ENCODE data around the gene FAM120A.

The FAM120A gene

GRCh38 chr9:93594041-93594756 lies 142.7 kb downstream of the FAM120A start:
- DNase-seq (ENCODE audit: low read depth), result no peak

GRCh38 chr9:93595461-93595860 lies 144.0 kb downstream of the FAM120A start:
- DNase-seq (ENCODE audit: low read depth), result no peak

- DNase-seq (ENCODE audit: low read depth), result no peak
These were observed 144.4 kb downstream of the FAM120A start for GRCh38 chr9:93595861-93596365.

- no peak for DNase-seq (ENCODE audit: low read depth)
These were observed 144.9 kb downstream of the FAM120A start for GRCh38 chr9:93596399-93596798.

GRCh38 chr9:93597142-93597706 lies 145.7 kb downstream of the FAM120A start:
- DNase-seq (ENCODE audit: low read depth), result no peak

- DNase-seq (ENCODE audit: low read depth), result no peak
These were observed 146.6 kb downstream of the FAM120A start for GRCh38 chr9:93597871-93598646.

GRCh38 chr9:93598647-93599241 lies 147.3 kb downstream of the FAM120A start:
- no peak for DNase-seq (ENCODE audit: low read depth)

- DNase-seq (ENCODE audit: low read depth), result no peak
These were observed 148.3 kb downstream of the FAM120A start for GRCh38 chr9:93599571-93600403.

GRCh38 chr9:93600504-93600903 lies 149.0 kb downstream of the FAM120A start:
- no peak for DNase-seq (ENCODE audit: low read depth)

GRCh38 chr9:93601063-93601462 lies 149.6 kb downstream of the FAM120A start:
- no peak for DNase-seq (ENCODE audit: low read depth)

GRCh38 chr9:93601666-93602065 lies 150.2 kb downstream of the FAM120A start:
- no peak for DNase-seq (ENCODE audit: low read depth)

- no peak for DNase-seq (ENCODE audit: low read depth)
These were observed 151.5 kb downstream of the FAM120A start for GRCh38 chr9:93603011-93603410.

GRCh38 chr9:93603906-93604326 lies 152.4 kb downstream of the FAM120A start:
- DNase-seq (ENCODE audit: low read depth), result no peak

- DNase-seq (ENCODE audit: low read depth), result no peak
These were observed 154.7 kb downstream of the FAM120A start for GRCh38 chr9:93606187-93606586.

- DNase-seq (ENCODE audit: low read depth), result no peak
These were observed 158.7 kb downstream of the FAM120A start for GRCh38 chr9:93610206-93610605.

- no peak for DNase-seq (ENCODE audit: low read depth)
These were observed 160.7 kb downstream of the FAM120A start for GRCh38 chr9:93612052-93612795.

- DNase-seq (ENCODE audit: low read depth), result no peak
These were observed 161.3 kb downstream of the FAM120A start for GRCh38 chr9:93612796-93613154.

GRCh38 chr9:93613174-93613573 lies 161.7 kb downstream of the FAM120A start:
- no peak for DNase-seq (ENCODE audit: low read depth)

GRCh38 chr9:93613791-93614190 lies 162.3 kb downstream of the FAM120A start:
- DNase-seq (ENCODE audit: low read depth), result no peak

- DNase-seq (ENCODE audit: low read depth), result no peak
These were observed 163.5 kb downstream of the FAM120A start for GRCh38 chr9:93614830-93615468.
